WTC11 (cell line): ENCODE data around the gene SPDYE5. TPM values are rescaled to one million over a fixed set of nuclear protein-coding genes. Genes with fewer than 3 reads are reported as not detected.

Source experiments
- ATAC-seq: fragments of 200-7000 bp; cut with Tn5 transposase; 2 replicates; pipeline ENCODE4 v1.10.0; 2021; ENCODE audit warnings: mild to moderate bottlenecking, moderate library complexity
- CTCF ChIA-PET: fragments of 300-600 bp; sonication (Branson Sonifier 250); formaldehyde crosslinking; loops from one replicate; lab custom pipeline; 2021; ENCODE audit warnings: antibody characterized with exemption; lab: Charles Lee
- POLR2A ChIA-PET: fragments of 350-600 bp; sonication (Branson Sonifier 250); formaldehyde crosslinking; loops from one replicate; lab custom pipeline; 2021; ENCODE audit warnings: antibody characterized with exemption; lab: Charles Lee
- DNase-seq: peaks from one replicate; pipeline ENCODE4 v3.0.0; 2021; ENCODE audit warnings: low spot score
- H3K27ac Mint-ChIP-seq: 2 replicates; pipeline ENCODE4 v1.8.0; 2021; ENCODE audit warnings: mixed read lengths
- H3K27me3 Mint-ChIP-seq: 2 replicates; pipeline ENCODE4 v1.8.0; 2021; ENCODE audit warnings: low read depth, mild to moderate bottlenecking, moderate library complexity, mixed read lengths
- H3K36me3 Mint-ChIP-seq: 2 replicates; pipeline ENCODE4 v1.8.0; 2021; ENCODE audit warnings: mixed read lengths
- H3K4me1 Mint-ChIP-seq: 2 replicates; pipeline ENCODE4 v1.8.0; 2022; ENCODE audit warnings: mixed read lengths
- H3K4me3 Mint-ChIP-seq: 2 replicates; pipeline ENCODE4 v1.8.0; 2021; ENCODE audit warnings: mild to moderate bottlenecking, moderate library complexity, mixed read lengths
- H3K9me3 Mint-ChIP-seq: 2 replicates; pipeline ENCODE4 v1.8.0; 2021; ENCODE audit warnings: mixed read lengths
- ATF3 ChIP-seq: sonication (generic); formaldehyde crosslinking; conservative IDR thresholded peaks from 2 replicates; pipeline ENCODE4 v1.8.1; 2022; ENCODE audit warnings: mild to moderate bottlenecking, missing genetic modification reagents
- E2F1 ChIP-seq: sonication (generic); formaldehyde crosslinking; IDR thresholded peaks from 2 replicates; pipeline ENCODE4 v1.8.0; 2022; ENCODE audit warnings: mild to moderate bottlenecking, missing genetic modification reagents
- ETV6 ChIP-seq: sonication (generic); formaldehyde crosslinking; IDR thresholded peaks from 2 replicates; pipeline ENCODE4 v1.8.1; 2022; ENCODE audit warnings: mild to moderate bottlenecking, missing genetic modification reagents
- FOXK1 ChIP-seq: sonication (generic); formaldehyde crosslinking; IDR thresholded peaks from 2 replicates; pipeline ENCODE4 v1.8.0; 2022; ENCODE audit warnings: mild to moderate bottlenecking, moderate library complexity, missing genetic modification reagents
- GABPB1 ChIP-seq: sonication (generic); formaldehyde crosslinking; IDR thresholded peaks from 2 replicates; pipeline ENCODE4 v1.8.1; 2023; ENCODE audit warnings: mild to moderate bottlenecking, missing genetic modification reagents
- GRHL2 ChIP-seq: fragments of 250-450 bp; sonication (Bioruptor Pico); IDR thresholded peaks from 2 replicates; pipeline ENCODE4 v1.8.0; 2022; ENCODE audit warnings: mild to moderate bottlenecking, moderate library complexity; ENCODE audit not compliant: insufficient replicate concordance, severe bottlenecking
- HMGXB4 ChIP-seq: sonication (generic); formaldehyde crosslinking; IDR thresholded peaks from 2 replicates; pipeline ENCODE4 v1.8.1; 2023; ENCODE audit warnings: mild to moderate bottlenecking, moderate library complexity, missing genetic modification reagents
- JUN ChIP-seq: sonication (generic); formaldehyde crosslinking; IDR thresholded peaks from 2 replicates; pipeline ENCODE4 v1.8.0; 2023; ENCODE audit warnings: mild to moderate bottlenecking, missing genetic modification reagents
- NFATC4 ChIP-seq: fragments of 250-450 bp; sonication (Bioruptor Pico); IDR thresholded peaks from 2 replicates; pipeline ENCODE4 v1.9.0; 2021; ENCODE audit warnings: mild to moderate bottlenecking
- PREB ChIP-seq: sonication (generic); formaldehyde crosslinking; IDR thresholded peaks from 2 replicates; pipeline ENCODE4 v1.8.1; 2022; ENCODE audit warnings: mild to moderate bottlenecking, missing genetic modification reagents, moderate library complexity, borderline replicate concordance
- RORB ChIP-seq: fragments of 250-450 bp; sonication (Bioruptor Pico); IDR thresholded peaks from 2 replicates; pipeline ENCODE4 v1.9.0; 2021; ENCODE audit warnings: mild to moderate bottlenecking
- SMAD3 ChIP-seq: sonication (generic); formaldehyde crosslinking; IDR thresholded peaks from 2 replicates; pipeline ENCODE4 v1.8.0; 2022; ENCODE audit warnings: missing genetic modification reagents, mild to moderate bottlenecking, borderline replicate concordance
- TEAD1 ChIP-seq: sonication (generic); formaldehyde crosslinking; IDR thresholded peaks from 2 replicates; pipeline ENCODE4 v1.8.0; 2022; ENCODE audit warnings: mild to moderate bottlenecking, missing genetic modification reagents
- ZBTB21 ChIP-seq: sonication (generic); formaldehyde crosslinking; IDR thresholded peaks from 2 replicates; pipeline ENCODE4 v1.8.1; 2023; ENCODE audit warnings: mild to moderate bottlenecking, missing genetic modification reagents, borderline replicate concordance
- ZNF121 ChIP-seq: sonication (generic); formaldehyde crosslinking; IDR thresholded peaks from 2 replicates; pipeline ENCODE4 v1.8.0; 2023; ENCODE audit warnings: missing genetic modification reagents
- ZNF232 ChIP-seq: sonication (generic); formaldehyde crosslinking; IDR thresholded peaks from 2 replicates; pipeline ENCODE4 v1.8.0; 2022; ENCODE audit warnings: mild to moderate bottlenecking, missing genetic modification reagents
- ZNF263 ChIP-seq: sonication (generic); formaldehyde crosslinking; IDR thresholded peaks from 2 replicates; pipeline ENCODE4 v1.8.1; 2022; ENCODE audit warnings: low read depth, mild to moderate bottlenecking, moderate library complexity, missing genetic modification reagents
- ZNF281 ChIP-seq: sonication (generic); formaldehyde crosslinking; IDR thresholded peaks from 2 replicates; pipeline ENCODE4 v1.8.0; 2023; ENCODE audit warnings: mild to moderate bottlenecking, missing genetic modification reagents
- ZNF512 ChIP-seq: sonication (generic); formaldehyde crosslinking; IDR thresholded peaks from 2 replicates; pipeline ENCODE4 v1.8.1; 2022; ENCODE audit warnings: missing genetic modification reagents, borderline replicate concordance
- ZNF671 ChIP-seq: fragments of 250-450 bp; sonication (Bioruptor Pico); IDR thresholded peaks from 2 replicates; pipeline ENCODE4 v1.8.0; 2021; ENCODE audit warnings: mild to moderate bottlenecking
- ZSCAN18 ChIP-seq: fragments of 250-450 bp; sonication (Bioruptor Pico); IDR thresholded peaks from 2 replicates; pipeline ENCODE4 v2.1.2; 2022; ENCODE audit warnings: mild to moderate bottlenecking, moderate library complexity
- total RNA-seq: library from RNA; stranded (reverse); gene quantifications from 3 replicates; pipeline ENCODE4 v1.2.3, GENCODE V29; 2021

The SPDYE5 gene
- total RNA-seq, 1 experiment from 2014 or later: not detected

- no peaks in the 10 kb centered on the region for H3K4me1 Mint-ChIP-seq
- no peak for TF ChIP-seq NFATC4
- no peak for TF ChIP-seq GABPB1 (CRISPR knock-in tag)
- TF ChIP-seq ZNF232 (CRISPR knock-in tag): no peak
- TF ChIP-seq ATF3: no peak
- TF ChIP-seq SMAD3 (CRISPR knock-in tag): no peak
- TF ChIP-seq ZBTB21 (CRISPR knock-in tag): no peak
- TF ChIP-seq ZNF671: no peak
- no peak for TF ChIP-seq JUN (CRISPR knock-in tag)
- no peak for TF ChIP-seq FOXK1 (CRISPR knock-in tag)
- TF ChIP-seq ETV6 (CRISPR knock-in tag): no peak
- no peak for TF ChIP-seq PREB (CRISPR knock-in tag)
- no peak for TF ChIP-seq ZNF281 (CRISPR knock-in tag)
- TF ChIP-seq GRHL2 (CRISPR knock-in tag): no peak
- TF ChIP-seq TEAD1 (CRISPR knock-in tag): no peak
- H3K27ac Mint-ChIP-seq: no peak overlapping the region
- no peaks in the 10 kb centered on the region for H3K9me3 Mint-ChIP-seq
- CTCF ChIA-PET: no interaction called here
- ATAC-seq (no peak), DNase-seq (no peak)
- H3K4me3 Mint-ChIP-seq: no peak overlapping the region
- H3K27me3 Mint-ChIP-seq: no peaks in the 10 kb centered on the region
- POLR2A ChIA-PET: no interaction called here
- H3K36me3 Mint-ChIP-seq: peaks cover 49% of the 10 kb centered on the region
Observed at GRCh38 chr7:75536940-75537538, 44.9 kb downstream of the SPDYE5 start.

- ChIA-PET CTCF (no interaction called here), POLR2A (no interaction called here)
- ATAC-seq (no peak), DNase-seq (no peak)
- no peaks in the 10 kb centered on the region for H3K4me1 Mint-ChIP-seq
- H3K27me3 Mint-ChIP-seq: no peaks in the 10 kb centered on the region
- peaks cover 53% of the 10 kb centered on the region for H3K36me3 Mint-ChIP-seq
- TF ChIP-seq ZNF121 (CRISPR knock-in tag) (no peak), RORB (CRISPR knock-in tag) (no peak), ZNF263 (CRISPR knock-in tag) (no peak), HMGXB4 (no peak), ZSCAN18 (CRISPR knock-in tag) (no peak), ZNF512 (CRISPR knock-in tag) (no peak), ZNF232 (CRISPR knock-in tag) (no peak), TEAD1 (CRISPR knock-in tag) (no peak), E2F1 (CRISPR knock-in tag) (no peak)
- H3K4me3 Mint-ChIP-seq: no peak overlapping the region
- H3K27ac Mint-ChIP-seq: no peak overlapping the region
- H3K9me3 Mint-ChIP-seq: no peaks in the 10 kb centered on the region
Observed at GRCh38 chr7:75537731-75538130, 45.6 kb downstream of the SPDYE5 start.
